HepG2 (cell line): Measurements from ENCODE around the gene NANOG. TPM values are rescaled to one million over a fixed set of nuclear protein-coding genes. Genes with fewer than 3 reads are reported as not detected.

Experiments used
- ATAC-seq: fragments of 200-7000 bp; cut with Tn5 transposase; 3 replicates; pipeline ENCODE4 v1.9.1; 2020; ENCODE audit warnings: mild to moderate bottlenecking, moderate library complexity
- BruUV-seq: library from RNA; stranded (reverse); fragments of 400-500 nt; replicated peaks from 2 replicates; lab custom pipeline; 2021; lab: Mats Ljungman, UMichigan
- CTCF ChIA-PET: fragments of 300-600 bp; formaldehyde crosslinking; extraction: SDS; loops from one replicate; lab custom pipeline; 2021; ENCODE audit warnings: low total read pairs, inconsistent platforms, low intra/inter-chr PET ratio; lab: Yijun Ruan, JAX
- POLR2A ChIA-PET: fragments of 350-600 bp; sonication (Branson Sonifier 250); formaldehyde crosslinking; loops from one replicate; lab custom pipeline; 2020; ENCODE audit warnings: antibody characterized with exemption, inconsistent platforms; lab: Yijun Ruan, JAX
- DNase-seq: peaks from one replicate; pipeline ENCODE4 v3.0.0-alpha.2; 2015; ENCODE audit warnings: low spot score
- FAIRE-seq: peaks from 3 replicates; lab custom pipeline; 2011; peaks lifted over from hg19 to GRCh38; lab: Jason Lieb, UNC
- H2AFZ ChIP-seq: one replicate; pipeline ENCODE4 v1.6.1; 2011; ENCODE audit warnings: low read length, inconsistent platforms
- H3K27ac ChIP-seq: fragments of 300-600 bp; 3 replicates; pipeline ENCODE4 v1.8.0; 2011; ENCODE audit warnings: mixed run types, mild to moderate bottlenecking, mixed read lengths, low read length, inconsistent platforms; ENCODE audit not compliant: insufficient read depth; ENCODE audit errors: extremely low read length
- H3K27me3 ChIP-seq, 2 experiments: fragments of 200-600 bp in 1 of 2; 2 replicates in 1 of 2; 3 replicates in 1 of 2; pipeline versions ENCODE4 v1.6.0 to v1.8.0; 2011; ENCODE audit warnings: low read length in 2 of 2, mild to moderate bottlenecking in 2 of 2, moderate library complexity in 2 of 2, inconsistent platforms in 1 of 2; ENCODE audit not compliant: insufficient read depth in 2 of 2, control insufficient read depth in 1 of 2
- H3K36me3 ChIP-seq, 2 experiments: fragments of 200-600 bp in 1 of 2; replicated peaks in 1 of 2; 2 replicates in 1 of 2; 3 replicates in 1 of 2; pipeline versions ENCODE4 v1.5.1 to v1.8.0; 2011; ENCODE audit warnings: low read length in 2 of 2, inconsistent platforms in 1 of 2; ENCODE audit not compliant: insufficient read depth in 2 of 2, control insufficient read depth in 1 of 2
- H3K4me1 ChIP-seq: 2 replicates; pipeline ENCODE4 v1.5.1; 2012; ENCODE audit warnings: low read length, inconsistent platforms; ENCODE audit not compliant: insufficient read depth
- H3K4me2 ChIP-seq: 2 replicates; pipeline ENCODE4 v1.6.0; 2011; ENCODE audit warnings: low read depth, low read length, inconsistent platforms
- H3K4me3 ChIP-seq, 3 experiments: fragments of 200-600 bp in 1 of 3; sonication (generic), shearing (Covaris generic) in 1 of 3; replicated peaks in 1 of 3; 2 replicates each; pipeline ENCODE4 v1.5.1; 2011 to 2016; ENCODE audit warnings: low read length in 3 of 3, inconsistent platforms in 2 of 3, low read depth in 2 of 3, mild to moderate bottlenecking in 2 of 3, control low read depth in 1 of 3, mixed read lengths in 1 of 3; ENCODE audit not compliant: insufficient read depth in 1 of 3
- H3K79me2 ChIP-seq: one replicate; pipeline ENCODE4 v1.6.1; 2011; ENCODE audit warnings: low read length, inconsistent platforms; ENCODE audit not compliant: insufficient read depth
- H3K9ac ChIP-seq: 2 replicates; pipeline ENCODE4 v1.6.0; 2011; ENCODE audit warnings: mild to moderate bottlenecking, low read depth, low read length, inconsistent platforms; ENCODE audit not compliant: insufficient read depth
- H3K9me3 ChIP-seq: 2 replicates; pipeline ENCODE4 v1.5.1; 2012; ENCODE audit warnings: mild to moderate bottlenecking, low read length
- H4K20me1 ChIP-seq: 2 replicates; pipeline ENCODE4 v1.6.0; 2011; ENCODE audit warnings: inconsistent platforms, mild to moderate bottlenecking, low read length, moderate library complexity; ENCODE audit not compliant: insufficient read depth
- REXO4 ChIP-seq: sonication (generic); formaldehyde crosslinking; IDR thresholded peaks from 2 replicates; pipeline ENCODE4 v1.8.0; 2022; ENCODE audit warnings: missing genetic modification reagents, mild to moderate bottlenecking, borderline replicate concordance
- ZFP90 ChIP-seq: sonication (generic); formaldehyde crosslinking; IDR thresholded peaks from 2 replicates; pipeline ENCODE4 v1.8.0; 2022; ENCODE audit warnings: missing genetic modification reagents, mild to moderate bottlenecking, inconsistent platforms, borderline replicate concordance
- WGBS: methylation state at CpG from one replicate; pipeline ENCODE4 v1.1.6; 2017; ENCODE audit warnings: low lambda C conversion rate; 5-methylcytosine and 5-hydroxymethylcytosine counted together
- in situ Hi-C: cut with HindIII; loops from 2 replicates; pipeline ENCODE4 v1.10.0; 2017; ENCODE audit warnings: low pct_unique_long_range_greater_than_20kb; ENCODE audit not compliant: extremely low pct_ligation_motif_present
- intact Hi-C: fragments of 100-400 bp; cut with micrococcal nuclease; formaldehyde crosslinking; loops from one replicate; pipeline ENCODE4 v1.10.0; 2022; ENCODE audit not compliant: unreplicated experiment
- polyA plus RNA-seq, 8 experiments: library from polyadenylated mRNA; depleted of rRNA in 3 of 8; stranded (reverse) in 7 of 8; unstranded in 1 of 8; fragments of >200 nt; fragmentation: Illumina TruSeq in 4 of 8; extraction: Trizol in 4 of 8; gene quantifications; 2 replicates each; pipeline versions ENCODE4 v1.2.1 to v1.2.3, GENCODE V29; 2011 to 2016; ENCODE audit warnings: low read depth in 4 of 8, missing spikeins in 1 of 8, mixed read lengths in 1 of 8; ENCODE audit not compliant: insufficient read depth in 1 of 8
- total RNA-seq, 5 experiments: library from RNA; depleted of rRNA; stranded (reverse); fragments of >200 nt; fragmentation: Illumina TruSeq; extraction: Trizol; gene quantifications; 2 replicates each; pipeline ENCODE4 v1.2.3, GENCODE V29; 2016; ENCODE audit warnings: low read depth in 1 of 5
- TF ChIP-seq, protein P1 (sequence below), 2 experiments: fragments of 450-650 bp in 1 of 2; sonication (generic) in 1 of 2; formaldehyde crosslinking in 1 of 2; IDR thresholded peaks; 2 replicates each; pipeline versions ENCODE4 v1.6.1 to v1.8.0; 2016 to 2022; ENCODE audit warnings: antibody characterized with exemption in 1 of 2, mild to moderate bottlenecking in 1 of 2, missing genetic modification reagents in 1 of 2

The NANOG gene
- total and polyA plus RNA-seq, 2 of the 13 experiments (the other 11 are each of a cell fraction or from before 2014, with no cell fraction given): 0.04 to 0.24 TPM

DNA sequence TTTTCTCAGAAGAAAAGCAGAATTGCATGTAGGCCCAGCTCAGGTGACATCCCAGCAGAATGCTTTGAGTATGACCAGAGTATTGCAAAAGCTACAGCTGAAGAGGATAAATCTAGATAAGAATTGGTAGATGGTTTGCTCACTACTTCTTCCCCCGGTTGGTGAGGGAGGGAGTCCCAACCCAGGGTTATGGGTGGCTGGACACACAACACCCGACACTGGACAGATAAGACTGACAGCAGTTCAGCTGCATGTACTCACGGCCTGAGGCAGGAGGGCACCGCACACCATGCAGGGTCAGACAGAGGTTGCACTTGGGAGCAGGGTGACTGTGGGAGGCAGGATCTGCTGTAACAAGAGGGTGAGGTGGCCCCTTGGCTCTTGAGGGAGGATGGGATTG, 40.4 kb upstream of the NANOG start:
- no peak overlapping the region for H3K4me2 ChIP-seq
- CTCF ChIA-PET: no interaction called here
- TF ChIP-seq ZFP90 (CRISPR knock-in tag) (no peak), REXO4 (no peak)
- TF ChIP-seq, protein P1, sequence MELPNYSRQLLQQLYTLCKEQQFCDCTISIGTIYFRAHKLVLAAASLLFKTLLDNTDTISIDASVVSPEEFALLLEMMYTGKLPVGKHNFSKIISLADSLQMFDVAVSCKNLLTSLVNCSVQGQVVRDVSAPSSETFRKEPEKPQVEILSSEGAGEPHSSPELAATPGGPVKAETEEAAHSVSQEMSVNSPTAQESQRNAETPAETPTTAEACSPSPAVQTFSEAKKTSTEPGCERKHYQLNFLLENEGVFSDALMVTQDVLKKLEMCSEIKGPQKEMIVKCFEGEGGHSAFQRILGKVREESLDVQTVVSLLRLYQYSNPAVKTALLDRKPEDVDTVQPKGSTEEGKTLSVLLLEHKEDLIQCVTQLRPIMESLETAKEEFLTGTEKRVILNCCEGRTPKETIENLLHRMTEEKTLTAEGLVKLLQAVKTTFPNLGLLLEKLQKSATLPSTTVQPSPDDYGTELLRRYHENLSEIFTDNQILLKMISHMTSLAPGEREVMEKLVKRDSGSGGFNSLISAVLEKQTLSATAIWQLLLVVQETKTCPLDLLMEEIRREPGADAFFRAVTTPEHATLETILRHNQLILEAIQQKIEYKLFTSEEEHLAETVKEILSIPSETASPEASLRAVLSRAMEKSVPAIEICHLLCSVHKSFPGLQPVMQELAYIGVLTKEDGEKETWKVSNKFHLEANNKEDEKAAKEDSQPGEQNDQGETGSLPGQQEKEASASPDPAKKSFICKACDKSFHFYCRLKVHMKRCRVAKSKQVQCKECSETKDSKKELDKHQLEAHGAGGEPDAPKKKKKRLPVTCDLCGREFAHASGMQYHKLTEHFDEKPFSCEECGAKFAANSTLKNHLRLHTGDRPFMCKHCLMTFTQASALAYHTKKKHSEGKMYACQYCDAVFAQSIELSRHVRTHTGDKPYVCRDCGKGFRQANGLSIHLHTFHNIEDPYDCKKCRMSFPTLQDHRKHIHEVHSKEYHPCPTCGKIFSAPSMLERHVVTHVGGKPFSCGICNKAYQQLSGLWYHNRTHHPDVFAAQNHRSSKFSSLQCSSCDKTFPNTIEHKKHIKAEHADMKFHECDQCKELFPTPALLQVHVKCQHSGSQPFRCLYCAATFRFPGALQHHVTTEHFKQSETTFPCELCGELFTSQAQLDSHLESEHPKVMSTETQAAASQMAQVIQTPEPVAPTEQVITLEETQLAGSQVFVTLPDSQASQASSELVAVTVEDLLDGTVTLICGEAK (IDR thresholded peaks at IDR 0.05): no peak
- TF ChIP-seq, protein P1 (CRISPR knock-in tag; IDR thresholded peaks at IDR 0.05): no peak
- DNase-seq (no peak), FAIRE-seq (no peak), ATAC-seq (no peak)
- no peaks in the 10 kb centered on the region for H3K36me3 ChIP-seq
- no peak overlapping the region for H3K27ac ChIP-seq
- H3K27me3 ChIP-seq: peaks cover 0 to 4% of the 10 kb centered on the region in 2 experiments; a peak in 1 of 5 replicates
- POLR2A ChIA-PET: no interaction called here
- intact Hi-C loops (no loop called here), in situ Hi-C loops (no loop called here)
- no TSS peak for BruUV-seq
- H3K79me2 ChIP-seq: no peaks in the 10 kb centered on the region
- H3K9ac ChIP-seq: no peak overlapping the region
- H2AFZ ChIP-seq: no peak overlapping the region
- no peak overlapping the region for H3K4me3 ChIP-seq
- no peaks in the 10 kb centered on the region for H4K20me1 ChIP-seq
- 3% methylated on average over 4 of the region's 4 CpGs for WGBS
- H3K4me1 ChIP-seq: no peaks in the 10 kb centered on the region
- H3K9me3 ChIP-seq: 0 out of 2 replicates have a peak, but pooled peaks cover 2% of the 10 kb centered on the region
